Measurements from ENCODE around the gene HDAC1.
"Not testable (repeated sequence)": the region's sequence is repeated elsewhere in the genome, so short reads cannot be mapped to it uniquely, and the experiment has no call there.

Gene HDAC1

GRCh38 chr1:32291708-32292538 lies at the start of gene HDAC1:
TSS of gene HDAC1 (plus strand) at chr1:32292083. CDS start at chr1:32292170, 87 bp downstream.
- peak; percentile 97 for DNase-seq (ENCODE audit: low read depth)

GRCh38 chr1:32242341-32242851 lies 49.5 kb upstream of the HDAC1 start:
- no peak for DNase-seq (ENCODE audit: low read depth)

DNA sequence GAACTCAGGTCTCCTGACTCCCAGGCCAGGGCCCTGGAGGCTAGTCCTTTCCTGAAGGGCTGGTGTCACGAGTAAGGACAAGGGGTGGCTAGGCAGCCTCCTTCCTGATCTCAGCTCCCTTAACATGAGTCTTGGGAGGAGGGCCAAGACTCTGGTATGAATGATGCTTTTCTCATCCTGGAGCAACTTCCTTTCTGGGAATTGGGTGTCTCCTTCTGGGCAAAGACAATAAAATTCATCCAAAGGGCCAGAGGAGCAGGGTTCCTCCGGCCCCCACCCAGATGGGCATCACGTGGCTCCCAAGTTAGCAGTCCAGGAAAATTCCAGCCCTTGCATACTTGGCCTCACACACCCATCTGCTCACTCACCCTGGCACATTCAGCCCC lies 45.0 kb upstream of the HDAC1 start, which contains the start of gene FAM167B:
Gene FAM167B (plus strand): TSS at position 335 of the 386 bp plus-strand sequence. CDS start 200 bp downstream, outside the sequence.
- DNase-seq (ENCODE audit: low read depth) = no peak

GRCh38 chr1:32247452-32247851 lies 44.4 kb upstream of the HDAC1 start:
- DNase-seq (ENCODE audit: low read depth) = no peak

DNA sequence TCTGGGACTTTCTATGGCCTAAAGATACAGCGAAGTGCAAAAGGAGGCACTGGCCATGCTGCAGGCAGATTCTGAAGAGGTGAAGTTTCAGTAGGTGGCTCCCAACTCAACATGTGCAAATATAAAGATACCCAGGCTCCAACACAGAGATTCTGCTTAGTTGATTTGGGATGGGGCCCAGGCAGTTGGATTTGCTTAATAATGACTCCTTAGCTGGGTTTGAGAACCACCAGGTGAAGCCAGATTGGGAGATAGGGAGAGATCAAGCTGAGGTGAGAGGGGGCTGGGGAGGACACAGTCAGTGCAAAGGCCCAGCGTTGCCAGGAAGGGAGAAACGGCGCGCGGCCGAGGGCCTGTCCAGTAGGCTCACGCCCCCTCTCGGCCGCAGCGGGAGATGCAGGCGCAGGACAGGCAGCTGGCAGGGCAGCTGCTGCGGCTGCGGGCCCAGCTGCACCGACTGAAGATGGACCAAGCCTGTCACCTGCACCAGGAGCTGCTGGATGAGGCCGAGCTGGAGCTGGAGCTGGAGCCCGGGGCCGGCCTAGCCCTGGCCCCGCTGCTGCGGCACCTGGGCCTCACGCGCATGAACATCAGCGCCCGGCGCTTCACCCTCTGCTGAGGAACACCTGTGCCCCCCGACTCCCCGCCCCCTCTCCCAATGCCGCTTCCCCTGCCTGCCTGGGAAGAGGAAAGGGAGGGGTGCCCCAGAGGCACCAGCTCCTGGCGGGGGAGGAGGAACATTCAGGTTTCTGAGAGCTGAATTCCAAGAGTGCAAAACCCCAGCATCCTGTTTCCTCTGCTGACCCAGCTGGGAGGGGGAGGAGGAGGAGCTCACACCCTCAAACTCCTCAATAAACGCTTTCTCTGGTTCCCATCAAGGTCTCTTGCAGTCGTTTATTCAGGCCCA lies 43.6 kb upstream of the HDAC1 start:
- peak; percentile 44 for DNase-seq (ENCODE audit: low read depth)

DNA sequence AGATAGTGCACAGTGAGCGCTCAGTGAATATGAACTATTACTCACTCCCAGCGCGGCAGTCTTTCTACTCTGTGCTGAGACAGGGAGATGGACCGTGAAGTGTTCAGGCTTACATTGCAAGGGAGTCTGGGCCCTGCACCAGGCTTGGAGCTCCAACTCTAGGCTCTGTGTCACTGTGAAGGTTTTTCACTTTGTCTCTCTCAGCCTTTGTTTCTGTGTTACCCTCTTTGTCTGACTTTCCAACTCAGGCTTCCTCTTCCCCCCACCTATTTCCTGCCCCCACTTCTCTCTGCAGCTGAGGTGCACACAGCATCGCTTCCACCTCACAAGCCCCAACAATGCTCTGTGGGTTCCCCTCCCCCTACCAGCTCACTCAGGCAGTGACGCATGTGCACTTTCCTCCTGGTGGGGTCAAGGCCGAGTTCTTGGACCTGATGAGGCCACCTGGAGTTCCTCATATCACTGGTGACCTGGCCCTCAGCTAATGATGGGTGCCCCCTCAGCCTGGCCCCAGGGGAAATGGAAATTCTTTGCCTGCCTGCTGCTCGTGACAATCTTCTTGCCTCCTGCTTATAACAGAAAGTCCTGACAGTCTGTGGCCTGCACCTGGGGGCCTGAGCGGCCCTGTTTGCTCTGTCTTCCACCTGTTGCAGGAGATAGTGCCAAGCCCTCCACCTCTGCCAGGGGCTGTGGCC lies 41.9 kb upstream of the HDAC1 start:
- no peak for DNase-seq (ENCODE audit: low read depth)

DNA sequence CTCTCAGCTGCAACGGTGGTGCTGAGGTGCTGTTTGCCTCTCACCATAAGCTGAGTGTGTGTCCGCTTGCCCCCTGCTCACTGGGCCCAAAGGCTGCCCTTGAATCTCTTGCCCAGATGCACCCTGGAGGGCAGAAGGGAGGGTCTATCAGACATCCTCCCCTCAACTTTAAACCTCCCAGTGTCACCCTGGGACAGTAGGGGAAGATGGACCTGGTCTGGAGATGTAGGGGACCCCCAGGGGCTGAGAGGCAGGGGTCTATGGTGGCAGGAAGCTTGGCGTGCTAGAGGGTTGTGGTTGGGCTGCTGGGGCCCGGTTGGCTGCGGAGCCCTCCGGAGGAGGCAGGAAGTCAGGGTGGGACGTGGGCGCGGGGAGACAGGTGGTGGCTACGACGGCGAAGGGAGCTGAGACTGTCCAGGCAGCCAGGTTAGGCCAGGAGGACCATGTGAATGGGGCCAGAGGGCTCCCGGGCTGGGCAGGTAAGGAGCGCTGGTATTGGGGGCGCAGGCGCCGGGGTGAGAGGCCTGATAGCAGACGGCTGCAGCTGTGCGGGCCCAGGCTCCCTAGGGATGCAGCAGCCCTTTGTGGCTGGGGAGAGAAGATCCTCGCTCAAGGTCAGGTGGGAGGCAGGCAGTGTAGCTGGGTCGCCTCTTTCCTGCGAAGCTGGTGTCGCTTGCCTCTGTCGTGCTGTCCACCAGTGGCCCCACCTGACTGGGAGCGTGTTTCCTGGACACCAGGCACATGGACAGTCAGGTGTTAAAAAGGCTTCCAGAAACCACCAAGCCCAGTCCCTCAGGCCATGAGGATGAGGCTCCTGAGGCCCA lies 40.8 kb upstream of the HDAC1 start, which contains the start of gene LCK:
Gene LCK (plus strand): TSS at position 373 of the 824 bp plus-strand sequence. CDS start 23,065 bp downstream, outside the sequence.
- no peak for DNase-seq (ENCODE audit: low read depth)

DNA sequence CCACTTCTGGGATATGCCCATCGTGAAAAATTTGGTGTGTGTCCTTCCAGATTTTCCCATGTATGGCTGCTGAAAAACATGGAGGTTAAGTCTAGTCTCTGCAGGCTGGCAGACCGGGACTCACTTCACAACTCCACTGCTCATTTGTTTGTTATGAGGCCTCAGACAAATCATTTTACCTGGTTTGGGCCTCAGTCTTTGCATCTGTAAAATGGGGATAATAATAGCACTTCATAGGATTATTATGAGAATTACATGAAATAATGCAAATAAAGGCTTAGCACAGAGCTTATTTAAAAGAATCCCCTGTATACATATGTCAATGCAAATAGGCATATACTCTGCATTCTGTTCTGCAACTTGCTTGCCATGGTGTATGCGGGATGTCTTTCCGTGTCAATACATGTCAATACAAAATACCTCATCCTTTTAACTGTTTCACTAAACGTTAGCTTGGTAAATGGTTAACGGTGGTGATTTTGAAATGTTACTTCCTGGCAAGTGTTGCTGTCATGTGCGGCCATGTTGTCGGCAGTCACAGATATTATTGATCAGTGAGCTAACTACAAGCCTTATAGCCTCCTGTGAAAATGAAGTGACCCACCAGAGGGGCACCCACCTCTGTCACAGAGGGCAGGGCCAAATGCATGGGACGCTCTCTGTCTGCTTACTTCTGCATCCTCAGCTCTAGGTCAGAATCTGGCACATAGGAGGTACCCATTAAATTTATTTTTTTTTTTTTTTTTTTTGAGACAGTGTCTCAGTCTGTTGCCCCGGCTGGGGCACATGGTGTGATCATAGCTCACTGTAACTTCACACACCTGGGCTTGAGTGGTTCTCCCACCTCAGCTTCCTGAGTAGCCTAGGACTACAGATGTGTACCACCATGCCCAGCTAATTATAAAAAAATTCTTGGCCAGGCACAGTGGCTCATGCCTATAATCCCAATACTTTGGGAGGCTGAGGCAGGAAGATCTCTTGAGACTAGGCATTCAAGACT lies 36.5 kb upstream of the HDAC1 start:
- no peak for DNase-seq (ENCODE audit: low read depth)

DNA sequence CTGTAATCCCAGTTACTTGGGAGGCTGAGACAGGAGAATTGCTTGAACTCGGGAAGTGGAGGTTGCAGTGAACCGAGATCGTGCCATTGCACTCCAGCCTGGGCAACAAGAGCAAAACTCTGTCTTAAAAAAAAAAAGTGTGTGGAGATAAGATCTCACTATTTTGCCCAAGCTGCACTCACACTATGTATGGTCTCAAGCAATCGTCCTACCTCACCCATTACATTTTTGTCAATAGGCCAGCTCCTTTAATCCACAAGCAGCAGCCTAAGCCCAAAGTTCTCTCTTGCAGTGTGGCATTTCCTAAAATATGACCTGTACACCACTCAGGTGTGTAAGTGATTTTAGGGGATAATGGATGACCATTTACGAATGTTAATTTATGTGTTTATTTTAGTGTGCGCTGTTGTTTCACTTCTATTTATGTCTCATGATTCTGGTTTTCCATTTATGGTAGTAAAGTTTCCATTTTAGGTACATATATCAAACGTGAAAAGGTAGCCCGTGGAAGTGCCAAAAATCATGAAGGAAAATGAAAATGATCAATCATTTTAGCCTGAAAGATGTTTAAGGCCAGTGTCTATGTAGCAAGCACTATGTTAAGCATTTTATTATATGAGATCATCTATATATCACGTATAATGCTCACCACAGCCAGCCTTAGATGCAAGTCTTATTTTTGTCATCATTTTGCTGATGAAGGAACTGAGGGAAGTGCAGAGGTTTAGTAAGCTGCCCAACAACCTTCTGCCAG lies 35.2 kb upstream of the HDAC1 start:
- DNase-seq (ENCODE audit: low read depth) = no peak

GRCh38 chr1:32257227-32257508 lies 34.7 kb upstream of the HDAC1 start:
- DNase-seq (ENCODE audit: low read depth) = no peak

- DNase-seq (ENCODE audit: low read depth) = not testable (repeated sequence)
Observed at GRCh38 chr1:32263236-32263593, 28.7 kb upstream of the HDAC1 start.

DNA sequence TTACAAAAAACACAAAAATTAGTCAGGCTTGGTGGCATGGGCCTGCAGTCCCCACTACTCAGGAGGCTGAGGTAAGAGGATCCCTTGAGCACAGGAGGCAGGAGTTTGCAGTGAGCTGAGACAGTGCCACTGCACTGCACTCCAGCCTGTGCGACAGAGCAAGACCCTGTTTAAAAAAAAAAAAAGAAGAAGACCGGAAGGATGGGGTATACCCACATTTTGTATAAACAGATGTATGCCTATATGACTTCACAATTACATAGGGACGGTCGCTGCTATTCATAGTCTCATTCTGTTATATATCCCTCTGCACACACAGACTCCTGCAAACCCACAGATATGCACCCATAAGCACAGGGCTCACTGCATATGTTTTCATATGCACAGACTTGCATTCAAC lies 28.1 kb upstream of the HDAC1 start:
- DNase-seq (ENCODE audit: low read depth) = no peak

DNA sequence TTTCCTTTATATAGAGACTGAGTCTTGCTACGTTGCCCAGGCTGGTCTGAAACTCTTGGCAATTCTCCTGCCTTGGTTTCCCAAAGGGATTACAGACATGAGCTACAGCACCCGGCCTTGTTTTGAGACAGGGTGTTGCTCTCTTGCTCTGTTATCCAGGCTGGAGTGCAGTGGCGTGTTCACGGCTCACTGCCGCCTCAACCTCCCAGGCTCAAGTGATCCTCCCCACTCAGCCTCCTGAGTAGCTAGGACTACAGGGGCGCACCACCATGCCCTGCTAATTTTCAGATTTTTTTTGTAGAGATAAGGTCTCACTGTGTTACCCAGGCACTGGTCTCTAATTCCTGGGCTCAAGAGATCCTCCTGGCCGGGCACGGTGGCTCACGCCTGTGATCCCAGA lies 26.0 kb upstream of the HDAC1 start:
- DNase-seq (ENCODE audit: low read depth) = no peak

DNA sequence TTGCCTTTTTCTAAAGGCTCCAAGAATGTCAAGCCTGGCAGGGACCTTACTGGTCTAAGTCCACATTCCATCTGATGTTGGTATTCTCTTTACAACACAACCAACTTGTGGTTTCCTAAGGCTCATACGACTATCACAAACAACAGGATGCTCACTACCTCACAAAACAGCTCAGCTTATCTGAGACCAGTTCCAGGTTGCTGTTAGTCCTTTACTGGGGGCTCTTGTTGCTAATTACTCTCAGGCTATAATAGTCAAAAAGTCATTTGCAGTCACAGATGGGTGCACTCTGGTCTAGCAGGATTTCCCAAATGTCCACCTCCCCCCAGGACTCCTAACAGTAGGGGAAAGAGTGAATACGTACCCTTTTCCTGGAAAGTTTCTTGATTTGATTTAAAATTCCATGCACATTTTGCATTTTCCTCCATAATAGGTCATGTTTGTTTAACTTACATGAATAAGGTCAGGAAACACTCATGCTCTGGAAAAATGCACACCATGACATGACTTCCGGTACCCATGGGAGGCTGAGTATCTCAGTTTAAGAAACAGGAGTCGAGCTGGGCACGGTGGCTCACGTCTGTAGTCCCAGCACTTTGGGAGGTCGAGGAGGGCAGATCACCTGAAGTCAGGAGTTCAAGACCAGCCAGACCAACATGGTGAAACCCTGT lies 24.8 kb upstream of the HDAC1 start:
- no peak for DNase-seq (ENCODE audit: low read depth)

DNA sequence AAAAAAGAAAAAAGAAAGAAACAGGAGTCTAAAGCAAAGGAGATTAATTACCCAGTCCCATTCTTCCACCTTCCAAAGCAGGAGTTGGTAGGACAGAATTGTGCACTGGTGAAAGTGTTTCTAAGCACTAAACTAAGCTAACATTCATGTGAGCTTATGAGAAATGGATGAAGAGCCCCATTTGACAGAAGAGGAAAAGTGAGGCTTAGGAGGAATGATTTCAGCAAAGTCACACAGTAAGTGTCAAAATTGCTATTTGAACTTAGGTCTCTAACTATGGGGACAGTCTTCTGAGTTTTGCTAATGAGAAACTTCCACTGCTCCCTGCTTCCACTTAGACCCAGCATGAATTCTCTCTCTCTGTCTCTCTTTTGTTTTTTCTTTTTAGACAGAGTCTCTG lies 22.1 kb upstream of the HDAC1 start:
- no peak for DNase-seq (ENCODE audit: low read depth)

GRCh38 chr1:32272557-32273390 lies 19.1 kb upstream of the HDAC1 start:
- no peak for DNase-seq (ENCODE audit: low read depth)

- DNase-seq (ENCODE audit: low read depth) = no peak
Observed at GRCh38 chr1:32273391-32274208, 18.3 kb upstream of the HDAC1 start.

Measured in CMK (cell line).